Ovary (tissue), 9 donors: Measurements from ENCODE around the gene OR1A1. TPM values are rescaled to one million over a fixed set of nuclear protein-coding genes. Genes with fewer than 3 reads are reported as not detected.
"Not testable (repeated sequence)": the region's sequence is repeated elsewhere in the genome, so short reads cannot be mapped to it uniquely, and the experiment has no call there.

Experiments
- DNase-seq, 5 donors: peaks; one replicate each; pipeline ENCODE4 v3.0.0-alpha.2; 2019 to 2020
- H3K27ac ChIP-seq, 2 donors: fragments of 200-600 bp; one replicate each; pipeline versions ENCODE4 v1.5.1 to v1.8.0; 2019 to 2022
- H3K27me3 ChIP-seq: fragments of 200-600 bp; one replicate; pipeline ENCODE4 v1.8.0; 2022
- H3K36me3 ChIP-seq: fragments of 200-600 bp; sonication (generic); one replicate; pipeline ENCODE4 v1.5.1; 2019
- H3K4me1 ChIP-seq: one replicate; pipeline ENCODE4 v1.8.1; 2013; ENCODE audit warnings: mild to moderate bottlenecking, moderate library complexity; ENCODE audit not compliant: insufficient read depth
- H3K4me3 ChIP-seq: fragments of 200-600 bp; sonication (generic); one replicate; pipeline ENCODE4 v1.5.1; 2017
- H3K9me3 ChIP-seq, 2 donors: fragments of 200-600 bp in 1 of 2; sonication (generic) in 1 of 2; one replicate each; pipeline versions ENCODE4 v1.5.1 to v1.8.1; 2013 to 2019; ENCODE audit warnings: mild to moderate bottlenecking in 1 of 2, moderate library complexity in 1 of 2
- CTCF ChIP-seq, 3 donors: fragments of 450-650 bp in 2 of 3; fragments of 200-600 bp in 1 of 3; IDR thresholded peaks; one replicate each; pipeline versions ENCODE4 v1.5.1 to v1.8.0; 2016 to 2022; ENCODE audit warnings: antibody characterized with exemption in 3 of 3, mild to moderate bottlenecking in 1 of 3
- EP300 ChIP-seq: sonication (generic); formaldehyde crosslinking; IDR thresholded peaks from one replicate; pipeline ENCODE4 v1.6.1; 2017; ENCODE audit warnings: antibody characterized with exemption
- POLR2A ChIP-seq: fragments of 450-650 bp; IDR thresholded peaks from one replicate; pipeline ENCODE4 v1.6.1; 2017; ENCODE audit warnings: antibody characterized with exemption, mild to moderate bottlenecking, moderate library complexity
- WGBS, 3 donors: extraction: QIAGEN DNeasy Blood & Tissue Kit in 1 of 3; methylation state at CpG; one replicate each; pipeline versions ENCODE4 v1.1.5 to v1.1.7; 2013 to 2017; 5-methylcytosine and 5-hydroxymethylcytosine counted together
- intact Hi-C, 4 donors: fragments of 100-400 bp; cut with DNase I; formaldehyde crosslinking; loops; one replicate each; pipeline versions ENCODE4 v1.11.0 to v1.15.1; 2022 to 2023
- polyA plus RNA-seq, 2 donors: library from polyadenylated mRNA; stranded (reverse); fragments of 200-250 nt in 1 of 2; fragments of 350-450 nt in 1 of 2; fragmentation: Illumina TruSeq in 1 of 2; extraction: RNeasy Lipid Tissue Mini Kit (QIAGEN cat#74804) in 1 of 2; gene quantifications; one replicate each; pipeline ENCODE4 v1.2.3, GENCODE V29; 2013 to 2014
- total RNA-seq, 7 donors: library from RNA; depleted of rRNA in 2 of 7; stranded (reverse); fragments of >200 nt in 2 of 7; fragmentation: NEBNext Ultra II Directional in 3 of 7; extraction: Animal tissue kit (Norgen Biotek cat#: 25700) in 3 of 7; gene quantifications; one replicate each; pipeline versions ENCODE4 v1.1.0 to v1.2.4, GENCODE V29; 2016 to 2023
- donor health status: DM: no; HTN: no; CAD: no; lungs with moderate emphysema.
- donor health status: DM: no; HTN: no; CAD: no.
- donor health status: Bipolar disorder and iron deficiency.
- donor health status: DM: yes; HTN: yes; CAD: no.
- donor health status: DM: no; HTN: no; CAD: no.
- donor health status: DM: yes; HTN: yes; CAD: no.

Gene OR1A1
- total and polyA plus RNA-seq, 9 donors = not detected

- H3K9me3 ChIP-seq, intact Hi-C loops, H3K4me3 ChIP-seq, H3K4me1 ChIP-seq, H3K27me3 ChIP-seq, H3K27ac ChIP-seq, H3K36me3 ChIP-seq, DNase-seq: not testable (repeated sequence)
- 89 to 100% (median 93%) methylated on average over 1 of the region's 2 CpGs for WGBS, 3 donors
Observed at GRCh38 chr17:3249013-3249412, 41.5 kb downstream of the OR1A1 start.

GRCh38 chr17:3256575-3256974, 49.1 kb downstream of the OR1A1 start:
- H3K27me3 ChIP-seq = no peaks in the 10 kb centered on the region
- H3K27ac ChIP-seq = no peak overlapping the region
- peaks cover 0 to 3% of the 10 kb centered on the region in 2 donors for H3K9me3 ChIP-seq
- 82 to 87% (median 83%) methylated on average over 8 of the region's 8 CpGs for WGBS, 3 donors
- H3K4me3 ChIP-seq = no peak overlapping the region
- no peak for DNase-seq
- TF ChIP-seq POLR2A (no peak), EP300 (no peak), CTCF (IDR thresholded peaks at IDR 0.05) (no peak)
- no peaks in the 10 kb centered on the region for H3K36me3 ChIP-seq
- no peaks in the 10 kb centered on the region for H3K4me1 ChIP-seq
- intact Hi-C loops = no loop called here

- DNase-seq = no peak
- Histone ChIP-seq H3K9me3 (peaks cover 0 to 3% of the 10 kb centered on the region in 2 donors), H3K27ac (no peak overlapping the region), H3K4me1 (no peaks in the 10 kb centered on the region), H3K36me3 (no peaks in the 10 kb centered on the region), H3K27me3 (no peaks in the 10 kb centered on the region), H3K4me3 (no peak overlapping the region)
- no peak for TF ChIP-seq CTCF (IDR thresholded peaks at IDR 0.05)
- 70 to 79% (median 76%) methylated on average over 1 of the region's 1 CpG for WGBS, 3 donors
- intact Hi-C loops = no loop called here
Observed at GRCh38 chr17:3260163-3260562, 52.7 kb downstream of the OR1A1 start.

GRCh38 chr17:3260600-3260999, 53.1 kb downstream of the OR1A1 start:
- no peak overlapping the region for H3K27ac ChIP-seq
- H3K36me3 ChIP-seq = no peaks in the 10 kb centered on the region
- WGBS, 3 donors = 68 to 75% (median 71%) methylated on average over 13 of the region's 13 CpGs
- peaks cover 0 to 3% of the 10 kb centered on the region in 2 donors for H3K9me3 ChIP-seq
- intact Hi-C loops = no loop called here
- no peaks in the 10 kb centered on the region for H3K27me3 ChIP-seq
- H3K4me3 ChIP-seq = no peak overlapping the region
- TF ChIP-seq CTCF (IDR thresholded peaks at IDR 0.05) (no peak), POLR2A (no peak), EP300 (no peak)
- DNase-seq = no peak
- no peaks in the 10 kb centered on the region for H3K4me1 ChIP-seq

Other genes with a start within 250 kb of the OR1A1 start
- not detected for gene OR1D5, start 144.1 kb upstream of the OR1A1 start, total RNA-seq
- gene OR1D5, start 144.1 kb upstream of the OR1A1 start, polyA plus RNA-seq = not detected
- gene OR1D2, start 103.2 kb upstream of the OR1A1 start, total RNA-seq = not detected
- gene OR1D2, start 103.2 kb upstream of the OR1A1 start, polyA plus RNA-seq = not detected
- not detected for gene OR1G1, start 80.1 kb upstream of the OR1A1 start, total RNA-seq
- not detected for gene OR1G1, start 80.1 kb upstream of the OR1A1 start, polyA plus RNA-seq
- gene OR1A2, start 10.1 kb upstream of the OR1A1 start, total RNA-seq = not detected
- not detected for gene OR1A2, start 10.1 kb upstream of the OR1A1 start, polyA plus RNA-seq
- under 1 TPM in 3 of 7 donors, not detected in 4; 0.20 to 0.37 (median 0.35) TPM for gene OR3A1, start 90.7 kb downstream of the OR1A1 start, total RNA-seq
- gene OR3A1, start 90.7 kb downstream of the OR1A1 start, polyA plus RNA-seq = under 1 TPM in 1 of 2 donors, not detected in 1; 0.21 TPM
- 1 to 10 TPM in 3 of 7 donors, under 1 TPM in 2, not detected in 2; 0.33 to 3.0 (median 1.5) TPM for gene OR3A2, start 178.6 kb downstream of the OR1A1 start, total RNA-seq
- gene OR3A2, start 178.6 kb downstream of the OR1A1 start, polyA plus RNA-seq = under 1 TPM in 1 of 2 donors, not detected in 1; 0.41 TPM
- gene OR1E1, start 190.7 kb downstream of the OR1A1 start, total RNA-seq = not detected
- not detected for gene OR1E1, start 190.7 kb downstream of the OR1A1 start, polyA plus RNA-seq
- not detected for gene OR3A3, start 203.7 kb downstream of the OR1A1 start, total RNA-seq
- not detected for gene OR3A3, start 203.7 kb downstream of the OR1A1 start, polyA plus RNA-seq
- not detected for gene OR1E2, start 226.2 kb downstream of the OR1A1 start, total RNA-seq
- gene OR1E2, start 226.2 kb downstream of the OR1A1 start, polyA plus RNA-seq = not detected